GM12878 (cell line): ENCODE measurements around the gene MTF1. TPM values are rescaled to one million over a fixed set of nuclear protein-coding genes. Genes with fewer than 3 reads are reported as not detected.

Source experiments
- ATAC-seq: fragments of 200-7000 bp; cut with Tn5 transposase; 3 replicates; pipeline ENCODE4 v1.9.1; 2020; ENCODE audit warnings: mild to moderate bottlenecking, moderate library complexity
- BruUV-seq: library from RNA; stranded (reverse); fragments of 400-500 nt; replicated peaks from 2 replicates; lab custom pipeline; 2021; lab: Mats Ljungman, UMichigan
- CTCF ChIA-PET: fragments of 300-600 bp; sonication (Branson Sonifier 250); formaldehyde crosslinking; extraction: SDS; loops from one replicate; lab custom pipeline; 2021; ENCODE audit warnings: inconsistent platforms; lab: Yijun Ruan, JAX
- POLR2A ChIA-PET: fragments of 350-600 bp; formaldehyde crosslinking; extraction: SDS; loops from one replicate; lab custom pipeline; 2021; ENCODE audit warnings: inconsistent platforms; lab: Charles Lee
- RAD21 ChIA-PET: fragments of 300-600 bp; sonication (Branson Sonifier 250); formaldehyde crosslinking; loops from one replicate; lab custom pipeline; 2023; ENCODE audit warnings: antibody characterized with exemption; ENCODE audit not compliant: unreplicated experiment; lab: Charles Lee
- SMC1A ChIA-PET: fragments of 300-600 bp; sonication (Branson Sonifier 250); formaldehyde crosslinking; loops from one replicate; lab custom pipeline; 2023; ENCODE audit not compliant: unreplicated experiment, uncharacterized antibody; lab: Charles Lee
- DNase-seq: peaks from one replicate; pipeline ENCODE4 v3.0.0-alpha.2; 2011; ENCODE audit warnings: low read depth, low spot score
- FAIRE-seq: peaks from 3 replicates; lab custom pipeline; 2011; peaks lifted over from hg19 to GRCh38; lab: Jason Lieb, UNC
- H2AFZ ChIP-seq: 2 replicates; pipeline ENCODE4 v1.6.0; 2011; ENCODE audit warnings: low read depth, low read length, control low read depth; ENCODE audit not compliant: control insufficient read depth
- H3K27ac ChIP-seq: 2 replicates; pipeline ENCODE4 v1.5.1; 2011; ENCODE audit warnings: control low read depth; ENCODE audit not compliant: control insufficient read depth, insufficient read depth
- H3K27me3 ChIP-seq, 2 experiments: replicated peaks in 1 of 2; 2 replicates each; pipeline versions ENCODE4 v1.6.0 to v1.6.1; 2011; ENCODE audit warnings: low read length in 1 of 2; ENCODE audit not compliant: control insufficient read depth in 2 of 2, insufficient read depth in 2 of 2
- H3K36me3 ChIP-seq, 2 experiments: 2 replicates each; pipeline ENCODE4 v1.5.1; 2011; ENCODE audit warnings: low read length in 1 of 2; ENCODE audit not compliant: control insufficient read depth in 2 of 2, insufficient read depth in 2 of 2
- H3K4me1 ChIP-seq: 2 replicates; pipeline ENCODE4 v1.6.1; 2011; ENCODE audit warnings: mild to moderate bottlenecking, low read length, moderate library complexity, mixed read lengths; ENCODE audit not compliant: control insufficient read depth, insufficient read depth
- H3K4me2 ChIP-seq: 2 replicates; pipeline ENCODE4 v1.6.0; 2011; ENCODE audit warnings: control low read depth; ENCODE audit not compliant: control insufficient read depth, insufficient read depth
- H3K4me3 ChIP-seq: fragments of 200-600 bp; sonication (generic); 2 replicates; pipeline ENCODE4 v1.5.1; 2016
- H3K79me2 ChIP-seq: 2 replicates; pipeline ENCODE4 v1.6.0; 2011; ENCODE audit warnings: low read length; ENCODE audit not compliant: control insufficient read depth, insufficient read depth
- H3K9ac ChIP-seq: 2 replicates; pipeline ENCODE4 v1.8.0; 2011; ENCODE audit warnings: low read length, control low read depth, mixed read lengths; ENCODE audit not compliant: control insufficient read depth, insufficient read depth
- H3K9me3 ChIP-seq: replicated peaks from 3 replicates; pipeline ENCODE4 v1.5.1; 2011; ENCODE audit warnings: mild to moderate bottlenecking, low read length; ENCODE audit not compliant: control insufficient read depth, insufficient read depth
- H4K20me1 ChIP-seq: 2 replicates; pipeline ENCODE4 v1.6.0; 2011; ENCODE audit not compliant: control insufficient read depth, insufficient read depth
- BACH1 ChIP-seq: fragments of 450-650 bp; IDR thresholded peaks from 2 replicates; pipeline ENCODE4 v1.6.1; 2017; ENCODE audit warnings: mild to moderate bottlenecking, borderline replicate concordance
- CBX3 ChIP-seq: fragments of 200-600 bp; sonication (generic); IDR thresholded peaks from 2 replicates; pipeline ENCODE4 v1.6.1; 2016; ENCODE audit warnings: low read depth, borderline replicate concordance
- EGR1 ChIP-seq, 2 experiments: IDR thresholded peaks; 1 replicate in 1 of 2; 2 replicates in 1 of 2; pipeline ENCODE4 v1.6.1; 2011 to 2012; ENCODE audit warnings: low read depth in 2 of 2, low read length in 2 of 2, borderline replicate concordance in 1 of 2, mild to moderate bottlenecking in 1 of 2, moderate library complexity in 1 of 2
- ETV6 ChIP-seq, 2 experiments: fragments of 450-650 bp in 1 of 2; IDR thresholded peaks in 1 of 2; conservative IDR thresholded peaks in 1 of 2; 2 replicates each; pipeline ENCODE4 v1.6.1; 2014; ENCODE audit warnings: antibody characterized with exemption in 1 of 2, borderline replicate concordance in 1 of 2, low read depth in 1 of 2, mild to moderate bottlenecking in 1 of 2, moderate library complexity in 1 of 2
- LARP7 ChIP-seq: fragments of 450-650 bp; IDR thresholded peaks from 2 replicates; pipeline ENCODE4 v1.6.1; 2017; ENCODE audit warnings: mild to moderate bottlenecking
- MTA2 ChIP-seq: fragments of 450-650 bp; IDR thresholded peaks from 2 replicates; pipeline ENCODE4 v1.6.1; 2016; ENCODE audit warnings: low read depth, mild to moderate bottlenecking, moderate library complexity
- MXI1 ChIP-seq: fragments of 150-350 bp; IDR thresholded peaks from 2 replicates; pipeline ENCODE4 v1.6.1; 2011; ENCODE audit warnings: low read depth, mild to moderate bottlenecking, inconsistent platforms, low read length, improper control_type of control experiment
- NFXL1 ChIP-seq: fragments of 450-650 bp; IDR thresholded peaks from 2 replicates; pipeline ENCODE4 v1.6.1; 2017; ENCODE audit warnings: antibody characterized with exemption, mild to moderate bottlenecking, borderline replicate concordance
- PAX5 ChIP-seq: IDR thresholded peaks from 2 replicates; pipeline ENCODE4 v1.6.1; 2011; ENCODE audit warnings: low read depth, low read length, borderline replicate concordance
- POU2F2 ChIP-seq: IDR thresholded peaks from 3 replicates; pipeline ENCODE4 v1.6.1; 2011; ENCODE audit warnings: low read depth, mild to moderate bottlenecking, low read length, borderline replicate concordance
- RUNX3 ChIP-seq: IDR thresholded peaks from 2 replicates; pipeline ENCODE4 v1.6.1; 2012; ENCODE audit warnings: low read length, inconsistent platforms
- TARDBP ChIP-seq: IDR thresholded peaks from 2 replicates; pipeline ENCODE4 v1.6.1; 2016; ENCODE audit warnings: borderline replicate concordance
- YBX1 ChIP-seq: fragments of 450-650 bp; IDR thresholded peaks from 2 replicates; pipeline ENCODE4 v1.6.1; 2016; ENCODE audit warnings: antibody characterized with exemption
- ZNF217 ChIP-seq: fragments of 450-650 bp; IDR thresholded peaks from 2 replicates; pipeline ENCODE4 v1.6.1; 2017; ENCODE audit warnings: antibody characterized with exemption, mild to moderate bottlenecking
- WGBS: methylation state at CpG from one replicate; pipeline ENCODE4 v1.1.6; 2016; ENCODE audit warnings: low lambda C conversion rate; ENCODE audit not compliant: insufficient replicate concordance, insufficient coverage; ENCODE audit errors: missing lambda C conversion rate; 5-methylcytosine and 5-hydroxymethylcytosine counted together
- in situ Hi-C: fragments of 300-500 bp; cut with MboI; formaldehyde crosslinking; loops from 9 replicates; pipeline ENCODE4 v1.14.3; 2018; ENCODE audit warnings: mixed read lengths
- intact Hi-C: fragments of 100-400 bp; cut with micrococcal nuclease; formaldehyde crosslinking; loops from one replicate; pipeline ENCODE4 v1.14.2; 2022; ENCODE audit not compliant: unreplicated experiment
- polyA plus RNA-seq, 11 experiments: library from polyadenylated mRNA; depleted of rRNA in 4 of 11; unstranded in 6 of 11; stranded (reverse) in 5 of 11; fragments of >200 nt; fragmentation: Nextera tagmentation in 4 of 11; fragmentation: Illumina TruSeq in 1 of 11; extraction: Ambion mirVana in 4 of 11; extraction: Trizol in 1 of 11; gene quantifications; 1 replicate in 1 of 11; 2 replicates in 10 of 11; pipeline versions ENCODE4 v1.2.1 to v1.2.3, GENCODE V29; 2011 to 2016; ENCODE audit warnings: inconsistent platforms in 2 of 11, missing spikeins in 2 of 11, low read depth in 1 of 11
- total RNA-seq, 4 experiments: library from RNA; depleted of rRNA in 3 of 4; stranded (reverse); fragments of >200 nt in 3 of 4; fragmentation: Illumina TruSeq in 1 of 4; extraction: Trizol in 1 of 4; gene quantifications; 2 replicates each; pipeline versions ENCODE4 v1.2.1 to v1.2.3, GENCODE V29; 2013 to 2021
- TF ChIP-seq, protein P1 (sequence below): fragments of 450-650 bp; IDR thresholded peaks from 2 replicates; pipeline ENCODE4 v1.6.1; 2018; ENCODE audit warnings: borderline replicate concordance, mild to moderate bottlenecking; ENCODE audit not compliant: partially characterized antibody
- TF ChIP-seq, protein P2 (sequence below): IDR thresholded peaks from 2 replicates; pipeline ENCODE4 v1.6.1; 2012; ENCODE audit warnings: low read depth, low read length, improper control_type of control experiment
- TF ChIP-seq, protein P3 (sequence below): fragments of 450-650 bp; IDR thresholded peaks from 2 replicates; pipeline ENCODE4 v1.6.1; 2017; ENCODE audit warnings: mild to moderate bottlenecking

MTF1 gene
- total and polyA plus RNA-seq, 10 of the 15 experiments (the other 5 are each of a cell fraction or from before 2014, with no cell fraction given): 2.2 to 20.4 (median 6.7) TPM

DNA sequence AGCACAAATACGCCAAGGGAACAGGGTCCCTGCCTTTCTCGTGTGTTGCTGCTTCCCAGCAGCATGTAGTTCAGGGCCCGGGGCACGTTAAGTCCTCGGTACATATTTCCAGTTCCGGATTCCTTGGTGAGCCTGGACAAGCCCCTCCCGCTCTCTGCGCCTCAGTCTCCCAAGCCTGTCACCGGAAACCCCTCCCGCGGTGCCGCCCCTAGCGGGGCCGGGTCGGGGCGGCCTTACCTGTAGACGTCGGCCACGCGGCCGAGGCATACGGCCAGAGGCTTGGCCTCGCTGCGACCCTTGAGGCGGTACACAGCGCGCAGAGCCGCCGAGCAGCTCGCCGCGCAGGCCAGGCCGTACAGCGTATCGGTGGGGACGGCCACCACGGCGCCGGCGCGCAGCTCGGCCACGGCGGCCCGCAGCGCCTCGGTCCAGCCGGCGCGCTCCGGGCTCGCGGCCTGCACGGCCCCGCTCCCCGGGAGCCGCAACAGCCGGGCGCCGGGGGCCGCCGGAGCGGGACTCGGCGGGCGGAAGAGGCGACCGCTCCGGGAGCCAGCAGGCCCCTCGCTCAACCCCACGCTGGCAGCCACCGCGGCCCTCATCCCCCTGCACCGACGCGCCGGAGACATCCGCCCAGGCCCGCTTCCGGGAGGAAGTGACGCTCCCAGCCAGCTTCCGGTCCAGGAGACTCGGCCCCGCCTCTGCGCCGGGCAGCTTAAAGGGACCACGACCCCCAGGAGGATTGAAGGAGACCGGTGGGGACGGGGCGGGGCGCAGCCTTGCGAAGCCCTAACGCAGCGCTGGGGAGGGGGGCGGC, 51.6 kb downstream of the MTF1 start, which contains the start of the genes C1orf122 and YRDC:
TSS of gene C1orf122 (plus strand) at position 236 of the 814 bp plus-strand sequence. CDS start 615 bp downstream, outside the sequence.
TSS of gene YRDC (minus strand) at position 654 of the 814 bp plus-strand sequence. CDS start at position 626, 28 bp downstream.
- POLR2A ChIA-PET: interaction anchor here (0.6 to 2.2 kb wide), 10 partner anchors 9 to 1954 kb away, joined by 3 to 17 read pairs (median 3); partner anchors contain the start of genes CDCA8 and MTF1
- TF ChIP-seq, protein P1, sequence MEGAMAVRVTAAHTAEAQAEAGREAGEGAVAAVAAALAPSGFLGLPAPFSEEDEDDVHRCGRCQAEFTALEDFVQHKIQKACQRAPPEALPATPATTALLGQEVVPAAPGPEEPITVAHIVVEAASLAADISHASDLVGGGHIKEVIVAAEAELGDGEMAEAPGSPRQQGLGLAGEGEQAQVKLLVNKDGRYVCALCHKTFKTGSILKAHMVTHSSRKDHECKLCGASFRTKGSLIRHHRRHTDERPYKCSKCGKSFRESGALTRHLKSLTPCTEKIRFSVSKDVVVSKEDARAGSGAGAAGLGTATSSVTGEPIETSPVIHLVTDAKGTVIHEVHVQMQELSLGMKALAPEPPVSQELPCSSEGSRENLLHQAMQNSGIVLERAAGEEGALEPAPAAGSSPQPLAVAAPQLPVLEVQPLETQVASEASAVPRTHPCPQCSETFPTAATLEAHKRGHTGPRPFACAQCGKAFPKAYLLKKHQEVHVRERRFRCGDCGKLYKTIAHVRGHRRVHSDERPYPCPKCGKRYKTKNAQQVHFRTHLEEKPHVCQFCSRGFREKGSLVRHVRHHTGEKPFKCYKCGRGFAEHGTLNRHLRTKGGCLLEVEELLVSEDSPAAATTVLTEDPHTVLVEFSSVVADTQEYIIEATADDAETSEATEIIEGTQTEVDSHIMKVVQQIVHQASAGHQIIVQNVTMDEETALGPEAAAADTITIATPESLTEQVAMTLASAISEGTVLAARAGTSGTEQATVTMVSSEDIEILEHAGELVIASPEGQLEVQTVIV: peak; percentile 59
- TF ChIP-seq PAX5 (no peak), MTA2 (no peak), RUNX3 (no peak), LARP7 (peak; percentile 96), NFXL1 (no peak), YBX1 (no peak), BACH1 (no peak), EGR1 (IDR thresholded peaks at IDR 0.05; ENCODE audit: borderline replicate concordance in 1 of 2, low read depth in 2 of 2, low read length in 2 of 2) (peak in 1 of 2 experiments; percentile 17; a peak in 1 of 3 replicates), POU2F2 (no peak), TARDBP (no peak), ZNF217 (0 out of 2 replicates have a peak, but pooled peaks have one; percentile 25), MXI1 (peak; percentile 16), ETV6 (conservative IDR thresholded peaks at IDR 0.05 in 1 of 2, IDR thresholded peaks at IDR 0.05 in 1 of 2; ENCODE audit: borderline replicate concordance in 1 of 2, low read depth in 1 of 2) (no peak), CBX3 (no peak)
- TF ChIP-seq, protein P2, sequence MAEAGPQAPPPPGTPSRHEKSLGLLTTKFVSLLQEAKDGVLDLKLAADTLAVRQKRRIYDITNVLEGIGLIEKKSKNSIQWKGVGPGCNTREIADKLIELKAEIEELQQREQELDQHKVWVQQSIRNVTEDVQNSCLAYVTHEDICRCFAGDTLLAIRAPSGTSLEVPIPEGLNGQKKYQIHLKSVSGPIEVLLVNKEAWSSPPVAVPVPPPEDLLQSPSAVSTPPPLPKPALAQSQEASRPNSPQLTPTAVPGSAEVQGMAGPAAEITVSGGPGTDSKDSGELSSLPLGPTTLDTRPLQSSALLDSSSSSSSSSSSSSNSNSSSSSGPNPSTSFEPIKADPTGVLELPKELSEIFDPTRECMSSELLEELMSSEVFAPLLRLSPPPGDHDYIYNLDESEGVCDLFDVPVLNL: no peak
- TF ChIP-seq, protein P3, sequence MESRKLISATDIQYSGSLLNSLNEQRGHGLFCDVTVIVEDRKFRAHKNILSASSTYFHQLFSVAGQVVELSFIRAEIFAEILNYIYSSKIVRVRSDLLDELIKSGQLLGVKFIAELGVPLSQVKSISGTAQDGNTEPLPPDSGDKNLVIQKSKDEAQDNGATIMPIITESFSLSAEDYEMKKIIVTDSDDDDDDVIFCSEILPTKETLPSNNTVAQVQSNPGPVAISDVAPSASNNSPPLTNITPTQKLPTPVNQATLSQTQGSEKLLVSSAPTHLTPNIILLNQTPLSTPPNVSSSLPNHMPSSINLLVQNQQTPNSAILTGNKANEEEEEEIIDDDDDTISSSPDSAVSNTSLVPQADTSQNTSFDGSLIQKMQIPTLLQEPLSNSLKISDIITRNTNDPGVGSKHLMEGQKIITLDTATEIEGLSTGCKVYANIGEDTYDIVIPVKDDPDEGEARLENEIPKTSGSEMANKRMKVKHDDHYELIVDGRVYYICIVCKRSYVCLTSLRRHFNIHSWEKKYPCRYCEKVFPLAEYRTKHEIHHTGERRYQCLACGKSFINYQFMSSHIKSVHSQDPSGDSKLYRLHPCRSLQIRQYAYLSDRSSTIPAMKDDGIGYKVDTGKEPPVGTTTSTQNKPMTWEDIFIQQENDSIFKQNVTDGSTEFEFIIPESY: no peak; the same call in 1 of the 2 replicates

More for the DNA sequence above, 51.6 kb downstream of the MTF1 start, which contains the start of the genes C1orf122 and YRDC:
- Histone ChIP-seq H3K36me3 (peaks cover 16 to 23% of the 10 kb centered on the region in 2 experiments), H3K79me2 (peaks cover 28% of the 10 kb centered on the region), H2AFZ (peak within 1 kb of the TSS; percentile 72), H3K27me3 (no peaks in the 10 kb centered on the region), H3K9me3 (no peaks in the 10 kb centered on the region), H3K4me3 (peak within 1 kb of the TSS; percentile 91), H3K4me2 (peak within 1 kb of the TSS; percentile 99), H3K9ac (peak within 1 kb of the TSS; percentile 79), H3K27ac (peak within 1 kb of the TSS; percentile 81), H4K20me1 (no peaks in the 10 kb centered on the region), H3K4me1 (peaks cover 11% of the 10 kb centered on the region)
- intact Hi-C loops: loop anchor here (1.0 kb wide), 1 partner anchor 115 kb away; the partner anchor contains the start of gene CDCA8
- ATAC-seq (peak; percentile 93), DNase-seq (peak; percentile 35), FAIRE-seq (peak; percentile 57)
- ChIA-PET SMC1A (interaction anchor here (0.6 to 2.5 kb wide), 8 partner anchors 9 to 1216 kb away, joined by 3 to 9 read pairs (median 4); partner anchors contain the start of gene MTF1), RAD21 (interaction anchor here (0.6 to 2.2 kb wide), 10 partner anchors 11 to 366 kb away, joined by 3 to 19 read pairs (median 4); partner anchors contain the start of gene MTF1), CTCF (interaction anchor here (1.0 to 2.9 kb wide), 6 partner anchors 11 to 125 kb away, joined by 3 to 17 read pairs (median 6); partner anchors contain the start of gene MTF1)
- in situ Hi-C loops: no loop called here
- WGBS: 2% methylated on average over 78 of the region's 95 CpGs
- BruUV-seq: TSS peak; percentile 59
